ENCODE results near the gene SLC35F3.

SLC35F3 gene

DNA sequence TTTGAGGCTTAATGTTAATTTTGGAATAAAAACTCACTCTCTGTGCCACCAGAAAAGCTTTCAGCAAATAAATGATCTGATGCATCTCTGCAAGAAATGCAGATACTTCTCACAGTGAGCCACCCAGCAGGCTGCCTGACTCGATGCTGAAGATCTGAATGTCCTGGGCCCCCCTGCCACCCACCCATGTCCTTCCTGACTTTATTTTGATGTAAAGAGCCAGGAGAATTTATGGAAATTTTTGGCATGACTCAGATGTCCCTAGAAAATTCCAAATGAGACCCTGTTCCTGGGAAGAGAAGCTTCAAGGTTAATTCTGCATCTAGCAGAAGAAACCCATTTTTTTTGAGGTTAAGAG, 406.0 kb downstream of the SLC35F3 start:
- Histone ChIP-seq H3K4me3 (ENCODE audit: low read length in 2 of 2) (no peak overlapping the region), H3K27me3 (ENCODE audit: control insufficient read depth in 1 of 2, insufficient read depth in 2 of 2, low read length in 2 of 2) (peaks cover 0 to 2% of the 10 kb centered on the region in 2 donors), H3K4me1 (ENCODE audit: control insufficient read depth, insufficient read depth, low read length) (peaks cover 4% of the 10 kb centered on the region), H3K27ac (ENCODE audit: low read length) (no peak overlapping the region), H3K36me3 (ENCODE audit: control insufficient read depth in 2 of 2, insufficient read depth in 2 of 2, low read length in 2 of 2) (no peaks in the 10 kb centered on the region), H3K9me3 (ENCODE audit: control insufficient read depth in 2 of 2, low read length in 2 of 2) (no peaks in the 10 kb centered on the region), H3K9ac (ENCODE audit: low read length in 2 of 2) (no peak overlapping the region)

DNA sequence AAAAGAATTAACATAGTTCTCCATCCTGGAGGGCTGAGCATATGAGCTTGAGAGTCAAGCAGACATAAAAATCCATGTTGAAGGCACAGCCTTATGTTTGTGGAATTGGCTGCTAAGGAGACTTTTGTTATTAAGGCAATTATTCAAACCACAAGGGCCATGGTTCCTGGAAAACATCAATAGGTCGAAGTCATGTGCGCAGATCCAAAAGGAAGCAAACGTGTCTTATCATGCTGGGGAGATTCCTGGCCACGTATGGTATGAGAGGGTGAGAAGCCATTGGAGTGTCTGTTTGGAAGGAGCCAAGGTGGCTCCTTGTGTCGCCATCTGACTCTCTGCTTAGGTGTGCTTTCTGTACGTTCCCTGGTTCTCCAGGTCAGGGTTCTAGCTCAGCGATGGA, 406.9 kb downstream of the SLC35F3 start:
- Histone ChIP-seq H3K9me3 (ENCODE audit: control insufficient read depth in 2 of 2, low read length in 2 of 2) (no peaks in the 10 kb centered on the region), H3K9ac (ENCODE audit: low read length in 2 of 2) (no peak overlapping the region), H3K4me1 (ENCODE audit: control insufficient read depth, insufficient read depth, low read length) (peaks cover 4% of the 10 kb centered on the region), H3K36me3 (ENCODE audit: control insufficient read depth in 2 of 2, insufficient read depth in 2 of 2, low read length in 2 of 2) (no peaks in the 10 kb centered on the region), H3K4me3 (ENCODE audit: low read length in 2 of 2) (no peak overlapping the region), H3K27me3 (ENCODE audit: control insufficient read depth in 1 of 2, insufficient read depth in 2 of 2, low read length in 2 of 2) (peaks cover 1 to 2% of the 10 kb centered on the region in 2 donors), H3K27ac (ENCODE audit: low read length) (no peak overlapping the region)

- H3K9ac ChIP-seq (ENCODE audit: low read length in 2 of 2) = no peak overlapping the region
- peaks cover 2 to 6% of the 10 kb centered on the region in 2 donors for H3K27me3 ChIP-seq (ENCODE audit: control insufficient read depth in 1 of 2, insufficient read depth in 2 of 2, low read length in 2 of 2)
- H3K9me3 ChIP-seq (ENCODE audit: control insufficient read depth in 2 of 2, low read length in 2 of 2) = no peaks in the 10 kb centered on the region
- H3K36me3 ChIP-seq (ENCODE audit: control insufficient read depth in 2 of 2, insufficient read depth in 2 of 2, low read length in 2 of 2) = no peaks in the 10 kb centered on the region
- no peak overlapping the region for H3K4me3 ChIP-seq (ENCODE audit: low read length in 2 of 2)
- H3K27ac ChIP-seq (ENCODE audit: low read length) = no peak overlapping the region
- H3K4me1 ChIP-seq (ENCODE audit: control insufficient read depth, insufficient read depth, low read length) = peaks cover 4% of the 10 kb centered on the region
Measured at GRCh38 chr1:234313171-234313570, 408.7 kb downstream of the SLC35F3 start.

DNA sequence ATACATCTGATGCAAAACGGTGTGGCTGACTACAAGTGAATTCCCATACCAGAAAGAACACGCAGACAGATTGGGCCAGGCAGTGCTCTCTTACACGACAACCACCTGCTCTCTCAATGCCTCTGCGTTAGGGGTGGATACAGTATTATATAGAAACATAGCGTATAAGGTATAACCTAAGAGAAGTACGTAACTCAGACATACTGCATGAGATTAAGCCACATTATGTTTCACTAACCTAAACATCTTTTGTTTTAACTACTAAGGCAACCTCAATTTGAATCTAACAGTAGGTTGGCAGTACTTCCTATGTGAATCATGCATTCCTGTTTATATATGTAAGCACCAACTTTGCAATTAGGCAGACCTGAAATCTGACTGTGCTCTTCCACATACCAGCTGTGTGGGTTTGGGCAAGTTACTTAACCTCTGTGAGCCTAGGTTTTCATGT, 410.6 kb downstream of the SLC35F3 start:
- peaks cover 2 to 6% of the 10 kb centered on the region in 2 donors for H3K27me3 ChIP-seq (ENCODE audit: control insufficient read depth in 1 of 2, insufficient read depth in 2 of 2, low read length in 2 of 2)
- H3K36me3 ChIP-seq (ENCODE audit: control insufficient read depth in 2 of 2, insufficient read depth in 2 of 2, low read length in 2 of 2) = no peaks in the 10 kb centered on the region
- H3K9ac ChIP-seq (ENCODE audit: low read length in 2 of 2) = no peak overlapping the region
- no peaks in the 10 kb centered on the region for H3K9me3 ChIP-seq (ENCODE audit: control insufficient read depth in 2 of 2, low read length in 2 of 2)
- H3K4me3 ChIP-seq (ENCODE audit: low read length in 2 of 2) = no peak overlapping the region
- no peak overlapping the region for H3K27ac ChIP-seq (ENCODE audit: low read length)
- H3K4me1 ChIP-seq (ENCODE audit: control insufficient read depth, insufficient read depth, low read length) = peaks cover 4% of the 10 kb centered on the region

DNA sequence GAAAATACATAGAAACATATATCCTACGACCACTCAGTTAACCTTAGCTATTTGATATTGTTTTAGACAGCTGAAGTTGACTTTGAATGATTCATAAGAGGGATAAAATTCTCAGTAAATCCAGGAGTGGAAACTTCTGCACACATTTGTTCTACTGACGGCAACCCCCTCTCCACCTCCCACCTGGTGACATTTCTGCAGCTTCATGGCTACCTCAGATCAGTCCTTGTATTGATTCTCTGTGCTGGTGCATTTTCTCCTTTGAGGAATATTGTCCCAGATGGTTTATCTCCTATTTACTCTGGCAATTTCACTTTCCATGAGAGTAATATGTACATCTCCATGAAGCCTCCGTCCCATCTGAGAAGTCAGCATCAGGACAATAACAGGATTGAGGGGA, 411.1 kb downstream of the SLC35F3 start:
- Histone ChIP-seq H3K9ac (ENCODE audit: low read length in 2 of 2) (no peak overlapping the region), H3K4me3 (ENCODE audit: low read length in 2 of 2) (no peak overlapping the region), H3K36me3 (ENCODE audit: control insufficient read depth in 2 of 2, insufficient read depth in 2 of 2, low read length in 2 of 2) (no peaks in the 10 kb centered on the region), H3K4me1 (ENCODE audit: control insufficient read depth, insufficient read depth, low read length) (peaks cover 4% of the 10 kb centered on the region), H3K27ac (ENCODE audit: low read length) (no peak overlapping the region), H3K9me3 (ENCODE audit: control insufficient read depth in 2 of 2, low read length in 2 of 2) (no peaks in the 10 kb centered on the region), H3K27me3 (ENCODE audit: control insufficient read depth in 1 of 2, insufficient read depth in 2 of 2, low read length in 2 of 2) (peaks cover 2 to 6% of the 10 kb centered on the region in 2 donors)

- H3K27ac ChIP-seq (ENCODE audit: low read length) = no peak overlapping the region
- no peak overlapping the region for H3K4me3 ChIP-seq (ENCODE audit: low read length in 2 of 2)
- H3K4me1 ChIP-seq (ENCODE audit: control insufficient read depth, insufficient read depth, low read length) = peaks cover 4% of the 10 kb centered on the region
- no peak overlapping the region for H3K9ac ChIP-seq (ENCODE audit: low read length in 2 of 2)
- H3K36me3 ChIP-seq (ENCODE audit: control insufficient read depth in 2 of 2, insufficient read depth in 2 of 2, low read length in 2 of 2) = no peaks in the 10 kb centered on the region
- no peaks in the 10 kb centered on the region for H3K9me3 ChIP-seq (ENCODE audit: control insufficient read depth in 2 of 2, low read length in 2 of 2)
- peaks cover 2 to 6% of the 10 kb centered on the region in 2 donors for H3K27me3 ChIP-seq (ENCODE audit: control insufficient read depth in 1 of 2, insufficient read depth in 2 of 2, low read length in 2 of 2)
Measured at GRCh38 chr1:234316486-234316885, 412.0 kb downstream of the SLC35F3 start.

GRCh38 chr1:234316937-234317336, 412.5 kb downstream of the SLC35F3 start:
- Histone ChIP-seq H3K4me3 (ENCODE audit: low read length in 2 of 2) (no peak overlapping the region), H3K27me3 (ENCODE audit: control insufficient read depth in 1 of 2, insufficient read depth in 2 of 2, low read length in 2 of 2) (peaks cover 2 to 6% of the 10 kb centered on the region in 2 donors), H3K4me1 (ENCODE audit: control insufficient read depth, insufficient read depth, low read length) (peaks cover 4% of the 10 kb centered on the region), H3K9ac (ENCODE audit: low read length in 2 of 2) (no peak overlapping the region), H3K9me3 (ENCODE audit: control insufficient read depth in 2 of 2, low read length in 2 of 2) (no peaks in the 10 kb centered on the region), H3K27ac (ENCODE audit: low read length) (no peak overlapping the region), H3K36me3 (ENCODE audit: control insufficient read depth in 2 of 2, insufficient read depth in 2 of 2, low read length in 2 of 2) (no peaks in the 10 kb centered on the region)

DNA sequence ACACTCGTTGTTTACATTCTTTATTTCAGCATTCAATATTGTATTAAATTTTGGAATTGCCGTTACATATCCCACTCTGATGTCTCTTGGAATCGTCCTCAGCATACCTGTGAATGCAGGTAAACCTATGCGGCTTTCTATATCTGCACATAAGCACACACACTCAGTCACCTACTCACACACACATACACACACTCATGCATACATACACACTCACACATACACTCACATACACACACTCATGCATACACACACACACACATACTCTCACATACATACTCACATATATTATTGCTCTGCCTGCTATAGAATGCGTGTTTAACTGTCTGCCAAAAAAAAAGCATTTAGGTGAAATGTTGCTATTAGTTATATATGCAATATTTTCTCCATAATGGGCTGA, 415.6 kb downstream of the SLC35F3 start:
- Histone ChIP-seq H3K9ac (ENCODE audit: low read length in 2 of 2) (no peak overlapping the region), H3K9me3 (ENCODE audit: control insufficient read depth in 2 of 2, low read length in 2 of 2) (no peaks in the 10 kb centered on the region), H3K4me1 (ENCODE audit: control insufficient read depth, insufficient read depth, low read length) (no peaks in the 10 kb centered on the region), H3K27ac (ENCODE audit: low read length) (no peak overlapping the region), H3K4me3 (ENCODE audit: low read length in 2 of 2) (no peak overlapping the region), H3K27me3 (ENCODE audit: control insufficient read depth in 1 of 2, insufficient read depth in 2 of 2, low read length in 2 of 2) (peaks cover 8 to 9% of the 10 kb centered on the region in 2 donors), H3K36me3 (ENCODE audit: control insufficient read depth in 2 of 2, insufficient read depth in 2 of 2, low read length in 2 of 2) (no peaks in the 10 kb centered on the region)

DNA sequence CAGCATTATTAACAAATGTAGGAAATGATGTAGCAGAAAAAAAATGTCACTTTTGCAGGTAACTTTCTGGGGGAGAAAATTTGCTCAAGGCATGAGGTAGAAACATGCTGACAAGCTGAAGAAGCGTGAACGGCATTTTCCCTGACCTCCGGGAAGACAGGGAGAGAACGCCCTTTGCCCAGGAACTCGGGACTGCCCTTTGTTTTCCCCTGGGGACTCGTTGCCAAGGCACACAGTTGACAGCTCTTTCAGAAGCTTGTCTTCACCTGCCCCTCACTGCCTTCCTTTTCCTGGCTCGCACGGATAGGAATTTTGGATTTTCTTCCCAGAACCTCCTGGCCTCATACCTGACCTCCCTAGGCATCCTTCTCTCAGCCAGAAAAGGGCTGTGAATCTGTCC, 416.1 kb downstream of the SLC35F3 start:
- H3K9ac ChIP-seq (ENCODE audit: low read length in 2 of 2) = no peak overlapping the region
- no peak overlapping the region for H3K4me3 ChIP-seq (ENCODE audit: low read length in 2 of 2)
- H3K4me1 ChIP-seq (ENCODE audit: control insufficient read depth, insufficient read depth, low read length) = no peaks in the 10 kb centered on the region
- H3K27ac ChIP-seq (ENCODE audit: low read length) = no peak overlapping the region
- H3K27me3 ChIP-seq (ENCODE audit: control insufficient read depth in 1 of 2, insufficient read depth in 2 of 2, low read length in 2 of 2) = peaks cover 8 to 9% of the 10 kb centered on the region in 2 donors
- no peaks in the 10 kb centered on the region for H3K9me3 ChIP-seq (ENCODE audit: control insufficient read depth in 2 of 2, low read length in 2 of 2)
- no peaks in the 10 kb centered on the region for H3K36me3 ChIP-seq (ENCODE audit: control insufficient read depth in 2 of 2, insufficient read depth in 2 of 2, low read length in 2 of 2)

GRCh38 chr1:234321231-234321630, 416.8 kb downstream of the SLC35F3 start:
- Histone ChIP-seq H3K4me3 (ENCODE audit: low read length in 2 of 2) (no peak overlapping the region), H3K4me1 (ENCODE audit: control insufficient read depth, insufficient read depth, low read length) (no peaks in the 10 kb centered on the region), H3K9me3 (ENCODE audit: control insufficient read depth in 2 of 2, low read length in 2 of 2) (no peaks in the 10 kb centered on the region), H3K27me3 (ENCODE audit: control insufficient read depth in 1 of 2, insufficient read depth in 2 of 2, low read length in 2 of 2) (peaks cover 8 to 11% of the 10 kb centered on the region in 2 donors), H3K9ac (ENCODE audit: low read length in 2 of 2) (no peak overlapping the region), H3K36me3 (ENCODE audit: control insufficient read depth in 2 of 2, insufficient read depth in 2 of 2, low read length in 2 of 2) (no peaks in the 10 kb centered on the region), H3K27ac (ENCODE audit: low read length) (no peak overlapping the region)

GRCh38 chr1:234322097-234322496, 417.6 kb downstream of the SLC35F3 start:
- no peaks in the 10 kb centered on the region for H3K9me3 ChIP-seq (ENCODE audit: control insufficient read depth in 2 of 2, low read length in 2 of 2)
- H3K9ac ChIP-seq (ENCODE audit: low read length in 2 of 2) = no peak overlapping the region
- no peak overlapping the region for H3K4me3 ChIP-seq (ENCODE audit: low read length in 2 of 2)
- peaks cover 8% of the 10 kb centered on the region in 2 donors for H3K27me3 ChIP-seq (ENCODE audit: control insufficient read depth in 1 of 2, insufficient read depth in 2 of 2, low read length in 2 of 2)
- no peaks in the 10 kb centered on the region for H3K36me3 ChIP-seq (ENCODE audit: control insufficient read depth in 2 of 2, insufficient read depth in 2 of 2, low read length in 2 of 2)
- H3K27ac ChIP-seq (ENCODE audit: low read length) = no peak overlapping the region
- H3K4me1 ChIP-seq (ENCODE audit: control insufficient read depth, insufficient read depth, low read length) = peaks cover 5% of the 10 kb centered on the region

All from stomach smooth muscle (tissue), 2 donors.